Endothelial cell of umbilical vein (primary cell): ENCODE results near the gene ADSS1.
A peak's percentile ranks its signal among the peaks of the same experiment; 100 is the strongest.

Experiments
- JUN ChIP-seq: IDR thresholded peaks from 2 replicates; pipeline ENCODE4 v1.6.1; 2011; ENCODE audit warnings: borderline replicate concordance, low read depth; ENCODE audit not compliant: insufficient read length, insufficient read depth
- POLR2A ChIP-seq: IDR thresholded peaks from 2 replicates; pipeline ENCODE4 v1.6.1; 2012; ENCODE audit warnings: low read depth, mild to moderate bottlenecking, control low read depth, low read length
- POLR2AphosphoS5 ChIP-seq: IDR thresholded peaks from 2 replicates; pipeline ENCODE4 v1.6.1; 2012; ENCODE audit warnings: low read depth, mild to moderate bottlenecking, control low read depth, low read length, moderate library complexity; ENCODE audit not compliant: insufficient read depth
- TF ChIP-seq, protein P1 (sequence below), 2 donors: IDR thresholded peaks; 1 replicate in 1 of 2; 2 replicates in 1 of 2; pipeline ENCODE4 v1.5.1; 2011; ENCODE audit warnings: low read length in 2 of 2, mild to moderate bottlenecking in 2 of 2, moderate library complexity in 2 of 2, control low read depth in 1 of 2, inconsistent platforms in 1 of 2, low read depth in 1 of 2; ENCODE audit not compliant: insufficient read depth in 1 of 2; ENCODE audit errors: extremely low read depth in 1 of 2

DNA sequence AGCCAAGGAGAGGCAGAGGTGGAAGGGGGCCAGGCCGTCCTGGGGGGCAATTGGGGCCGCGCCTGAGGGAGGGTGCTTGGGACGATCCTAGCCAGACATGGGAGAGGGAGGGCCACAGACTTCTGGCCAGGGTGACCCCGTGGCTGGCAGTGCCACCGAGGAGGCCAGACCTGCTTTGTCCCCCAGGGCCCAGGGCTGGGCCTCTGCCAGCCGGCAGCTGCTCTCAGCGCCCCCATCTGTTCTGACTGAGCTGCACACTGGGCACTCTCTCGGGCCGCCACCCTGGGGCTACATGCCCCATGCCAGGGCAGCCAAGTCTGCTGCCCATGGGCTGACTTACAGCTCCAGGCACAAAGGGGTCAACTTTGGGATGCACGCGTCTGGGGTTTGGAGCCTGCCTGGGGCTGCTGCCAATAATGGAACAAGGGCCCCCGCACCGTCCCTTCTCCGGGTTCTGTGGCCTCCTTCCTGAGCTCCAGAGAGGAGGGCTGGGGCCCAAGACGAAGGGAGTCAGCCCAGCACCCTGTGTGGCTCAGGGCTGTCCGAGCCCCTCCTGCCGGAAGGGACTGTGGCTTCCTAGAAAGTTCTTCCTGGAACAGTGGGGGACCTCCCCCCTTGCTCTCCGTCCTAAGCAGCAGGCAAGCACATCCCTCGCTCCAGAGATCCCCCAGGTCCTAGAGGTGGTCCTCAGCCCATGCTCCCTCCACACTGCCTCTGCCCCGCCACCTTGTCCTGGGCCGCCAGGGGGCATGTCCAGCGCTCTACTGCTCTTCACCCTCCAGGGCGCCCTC is 1.1 kb downstream of the ADSS1 start:
- TF ChIP-seq POLR2AphosphoS5 (no peak), JUN (no peak), POLR2A (no peak)
- TF ChIP-seq, protein P1, sequence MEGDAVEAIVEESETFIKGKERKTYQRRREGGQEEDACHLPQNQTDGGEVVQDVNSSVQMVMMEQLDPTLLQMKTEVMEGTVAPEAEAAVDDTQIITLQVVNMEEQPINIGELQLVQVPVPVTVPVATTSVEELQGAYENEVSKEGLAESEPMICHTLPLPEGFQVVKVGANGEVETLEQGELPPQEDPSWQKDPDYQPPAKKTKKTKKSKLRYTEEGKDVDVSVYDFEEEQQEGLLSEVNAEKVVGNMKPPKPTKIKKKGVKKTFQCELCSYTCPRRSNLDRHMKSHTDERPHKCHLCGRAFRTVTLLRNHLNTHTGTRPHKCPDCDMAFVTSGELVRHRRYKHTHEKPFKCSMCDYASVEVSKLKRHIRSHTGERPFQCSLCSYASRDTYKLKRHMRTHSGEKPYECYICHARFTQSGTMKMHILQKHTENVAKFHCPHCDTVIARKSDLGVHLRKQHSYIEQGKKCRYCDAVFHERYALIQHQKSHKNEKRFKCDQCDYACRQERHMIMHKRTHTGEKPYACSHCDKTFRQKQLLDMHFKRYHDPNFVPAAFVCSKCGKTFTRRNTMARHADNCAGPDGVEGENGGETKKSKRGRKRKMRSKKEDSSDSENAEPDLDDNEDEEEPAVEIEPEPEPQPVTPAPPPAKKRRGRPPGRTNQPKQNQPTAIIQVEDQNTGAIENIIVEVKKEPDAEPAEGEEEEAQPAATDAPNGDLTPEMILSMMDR (IDR thresholded peaks at IDR 0.05; ENCODE audit: extremely low read depth in 1 of 2, insufficient read depth in 1 of 2, low read depth in 1 of 2, low read length in 2 of 2) = peak in 1 of 2 donors; percentile 47
